Measurements from ENCODE around the gene NCKAP1. TPM values are rescaled to one million over a fixed set of nuclear protein-coding genes. Genes with fewer than 3 reads are reported as not detected.

NCKAP1 gene
- total RNA-seq, 1 donor from 2014 or later, result 106 TPM

- TF ChIP-seq CTCF (conservative IDR thresholded peaks at IDR 0.05), result no peak
- Mint-ChIP-seq H3K4me1 (peaks cover 12% of the 10 kb centered on the region), H3K9me3 (no peaks in the 10 kb centered on the region), H3K27ac (ENCODE audit: unreplicated experiment) (peak overlapping the region; percentile 76), H3K27me3 (ENCODE audit: low read depth) (no peaks in the 10 kb centered on the region), H3K36me3 (ENCODE audit: low read depth) (peaks cover 26% of the 10 kb centered on the region), H3K4me3 (no peak overlapping the region)
- no peak for DNase-seq (ENCODE audit: low read depth, low spot score)
Measured at GRCh38 chr2:182941121-182941722, 97.0 kb downstream of the NCKAP1 start.

- no peak for TF ChIP-seq CTCF (conservative IDR thresholded peaks at IDR 0.05)
- Mint-ChIP-seq H3K9me3 (no peaks in the 10 kb centered on the region), H3K27ac (ENCODE audit: unreplicated experiment) (no peak overlapping the region), H3K4me1 (peaks cover 12% of the 10 kb centered on the region), H3K4me3 (no peak overlapping the region), H3K27me3 (ENCODE audit: low read depth) (no peaks in the 10 kb centered on the region), H3K36me3 (ENCODE audit: low read depth) (peaks cover 25% of the 10 kb centered on the region)
- DNase-seq (ENCODE audit: low read depth, low spot score), result no peak
Measured at GRCh38 chr2:182937870-182938269, 100.4 kb downstream of the NCKAP1 start.

GRCh38 chr2:182933629-182934028 is 104.6 kb downstream of the NCKAP1 start:
- no peak for TF ChIP-seq CTCF (conservative IDR thresholded peaks at IDR 0.05)
- DNase-seq (ENCODE audit: low read depth, low spot score), result no peak
- Mint-ChIP-seq H3K27me3 (ENCODE audit: low read depth) (no peaks in the 10 kb centered on the region), H3K9me3 (no peaks in the 10 kb centered on the region), H3K4me1 (peaks cover 7% of the 10 kb centered on the region), H3K4me3 (no peak overlapping the region), H3K36me3 (ENCODE audit: low read depth) (peaks cover 28% of the 10 kb centered on the region), H3K27ac (ENCODE audit: unreplicated experiment) (no peak overlapping the region)

DNA sequence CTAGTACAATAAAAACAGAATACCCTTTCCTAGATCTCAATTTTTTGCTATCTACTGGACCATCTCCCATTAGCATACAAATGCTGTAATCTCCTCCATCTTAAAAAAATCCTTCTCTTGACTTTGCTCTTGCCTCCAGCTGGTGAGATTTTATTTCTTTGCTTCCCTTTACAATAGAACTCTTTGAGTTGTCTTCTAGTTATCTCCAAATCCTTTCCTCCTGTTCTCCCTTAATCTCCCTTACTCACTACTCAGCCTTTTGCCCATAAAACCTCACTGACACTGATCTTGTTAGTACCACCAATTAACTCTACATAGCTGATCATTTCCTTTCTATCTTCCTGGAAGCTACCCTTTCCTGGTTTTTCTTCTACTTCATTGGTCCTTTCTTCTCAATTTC is 108.3 kb downstream of the NCKAP1 start:
- no peak for DNase-seq (ENCODE audit: low read depth, low spot score)
- Mint-ChIP-seq H3K27me3 (ENCODE audit: low read depth) (no peaks in the 10 kb centered on the region), H3K4me1 (peaks cover 17% of the 10 kb centered on the region), H3K36me3 (ENCODE audit: low read depth) (peaks cover 21% of the 10 kb centered on the region), H3K27ac (ENCODE audit: unreplicated experiment) (peak overlapping the region; percentile 74), H3K4me3 (no peak overlapping the region), H3K9me3 (no peaks in the 10 kb centered on the region)
- no peak for TF ChIP-seq CTCF (conservative IDR thresholded peaks at IDR 0.05)

GRCh38 chr2:182924306-182924705 is 114.0 kb downstream of the NCKAP1 start:
- Mint-ChIP-seq H3K4me1 (peaks cover 45% of the 10 kb centered on the region), H3K36me3 (ENCODE audit: low read depth) (peaks cover 34% of the 10 kb centered on the region), H3K27me3 (ENCODE audit: low read depth) (no peaks in the 10 kb centered on the region), H3K27ac (ENCODE audit: unreplicated experiment) (no peak overlapping the region), H3K4me3 (no peak overlapping the region), H3K9me3 (no peaks in the 10 kb centered on the region)
- DNase-seq (ENCODE audit: low read depth, low spot score), result no peak
- no peak for TF ChIP-seq CTCF (conservative IDR thresholded peaks at IDR 0.05)

Data from neural crest cell (in vitro differentiated cells).